H1 (cell line): ENCODE data around the gene WASF3. TPM values are rescaled to one million over a fixed set of nuclear protein-coding genes. Genes with fewer than 3 reads are reported as not detected.

ENCODE experiments used
- CTCF ChIA-PET: fragments of 300-600 bp; sonication (Branson Sonifier 250); formaldehyde crosslinking; loops from one replicate; lab custom pipeline; 2021; ENCODE audit not compliant: partially characterized antibody; lab: Charles Lee
- POLR2A ChIA-PET: fragments of 300-600 bp; sonication (Branson Sonifier 250); formaldehyde crosslinking; loops from one replicate; lab custom pipeline; 2021; ENCODE audit warnings: inconsistent platforms; ENCODE audit not compliant: partially characterized antibody; lab: Charles Lee
- DNase-seq, 2 experiments: peaks; one replicate each; pipeline versions ENCODE4 v3.0.0 to v3.0.0-alpha.2; 2010 to 2022; ENCODE audit warnings: low spot score in 2 of 2, low read depth in 1 of 2, mixed read lengths in 1 of 2
- FAIRE-seq: peaks from 2 replicates; lab custom pipeline; 2011; peaks lifted over from hg19 to GRCh38; lab: Jason Lieb, UNC
- H2AFZ ChIP-seq: 2 replicates; pipeline ENCODE4 v1.8.1; 2012; ENCODE audit warnings: low read length, inconsistent platforms
- H2AK5ac ChIP-seq: 2 replicates; pipeline ENCODE4 v1.6.1; 2013; ENCODE audit warnings: low read depth, low read length
- H2BK120ac ChIP-seq: replicated peaks from 2 replicates; pipeline ENCODE3; 2013; ENCODE audit warnings: low read depth, low read length, inconsistent platforms
- H2BK12ac ChIP-seq: 2 replicates; pipeline ENCODE4 v1.6.1; 2013; ENCODE audit warnings: low read depth, low read length
- H2BK15ac ChIP-seq: 2 replicates; pipeline ENCODE4 v1.6.1; 2013; ENCODE audit warnings: low read length
- H2BK20ac ChIP-seq: 2 replicates; pipeline ENCODE4 v1.6.1; 2013; ENCODE audit warnings: low read length
- H2BK5ac ChIP-seq: 2 replicates; pipeline ENCODE4 v1.6.1; 2013; ENCODE audit warnings: low read depth, low read length
- H3K14ac ChIP-seq: 2 replicates; pipeline ENCODE4 v1.6.1; 2013; ENCODE audit warnings: inconsistent platforms; ENCODE audit not compliant: insufficient read length
- H3K18ac ChIP-seq: 2 replicates; pipeline ENCODE4 v1.6.1; 2013; ENCODE audit warnings: low read length; ENCODE audit errors: extremely low read depth
- H3K23ac ChIP-seq: 2 replicates; pipeline ENCODE4 v1.6.1; 2013; ENCODE audit warnings: inconsistent platforms; ENCODE audit not compliant: insufficient read length
- H3K23me2 ChIP-seq: 2 replicates; pipeline ENCODE4 v1.6.1; 2013; ENCODE audit warnings: low read depth, low read length
- H3K27ac ChIP-seq: 2 replicates; pipeline ENCODE4 v1.6.1; 2011; ENCODE audit warnings: low read depth, low read length, inconsistent platforms
- H3K27me3 ChIP-seq, 4 experiments: replicated peaks in 1 of 4; 1 replicate in 1 of 4; 2 replicates in 3 of 4; pipeline versions ENCODE4 v1.6.1 to v1.8.1; 2011 to 2013; ENCODE audit warnings: low read length in 3 of 4, mild to moderate bottlenecking in 3 of 4, inconsistent platforms in 2 of 4, mixed read lengths in 2 of 4, moderate library complexity in 1 of 4; ENCODE audit not compliant: control insufficient read depth in 3 of 4, insufficient read depth in 3 of 4; ENCODE audit errors: extremely low read depth in 1 of 4
- H3K36me3 ChIP-seq, 4 experiments: 2 replicates each; pipeline versions ENCODE4 v1.6.1 to v1.8.1; 2011 to 2013; ENCODE audit warnings: mild to moderate bottlenecking in 4 of 4, low read length in 3 of 4, moderate library complexity in 2 of 4, control low read depth in 1 of 4, inconsistent platforms in 1 of 4; ENCODE audit not compliant: insufficient read depth in 4 of 4, control insufficient read depth in 2 of 4
- H3K4ac ChIP-seq: replicated peaks from 2 replicates; pipeline ENCODE3; 2013; ENCODE audit warnings: low read length, low read depth, mixed read lengths, inconsistent platforms; ENCODE audit not compliant: insufficient read length
- H3K4me1 ChIP-seq, 4 experiments: replicated peaks in 1 of 4; 1 replicate in 1 of 4; 2 replicates in 3 of 4; pipeline versions ENCODE4 v1.6.1 to v1.8.1; 2011 to 2013; ENCODE audit warnings: low read length in 3 of 4, inconsistent platforms in 2 of 4, mixed read lengths in 1 of 4; ENCODE audit not compliant: insufficient read depth in 4 of 4, control insufficient read depth in 3 of 4
- H3K4me2 ChIP-seq, 2 experiments: 2 replicates each; pipeline versions ENCODE4 v1.6.1 to v1.8.1; 2011 to 2013; ENCODE audit warnings: low read depth in 2 of 2, low read length in 2 of 2, control low read depth in 1 of 2, inconsistent platforms in 1 of 2, mild to moderate bottlenecking in 1 of 2; ENCODE audit not compliant: insufficient read depth in 1 of 2
- H3K4me3 ChIP-seq, 4 experiments: fragments of 200-600, 300-600 bp in 1 of 4; sonication (generic), shearing (Covaris generic), sonication (Bioruptor Twin) in 1 of 4; 2 replicates each; pipeline versions ENCODE4 v1.5.1 to v1.8.1; 2011 to 2016; ENCODE audit warnings: low read length in 4 of 4, low read depth in 3 of 4, control low read depth in 2 of 4, inconsistent platforms in 2 of 4, mild to moderate bottlenecking in 2 of 4, mixed read lengths in 1 of 4, moderate library complexity in 1 of 4; ENCODE audit not compliant: insufficient read depth in 2 of 4; ENCODE audit errors: extremely low read depth in 1 of 4
- H3K56ac ChIP-seq: replicated peaks from 2 replicates; pipeline ENCODE3; 2013; ENCODE audit warnings: low read depth, mild to moderate bottlenecking, mixed read lengths, low read length, inconsistent platforms; ENCODE audit not compliant: insufficient read length
- H3K79me1 ChIP-seq: 2 replicates; pipeline ENCODE4 v1.6.1; 2013; ENCODE audit warnings: low read depth, low read length, control low read depth
- H3K79me2 ChIP-seq, 2 experiments: 2 replicates each; pipeline versions ENCODE4 v1.6.1 to v1.8.1; 2012 to 2013; ENCODE audit warnings: low read length in 2 of 2, mild to moderate bottlenecking in 2 of 2, inconsistent platforms in 1 of 2; ENCODE audit not compliant: insufficient read depth in 2 of 2, control insufficient read depth in 1 of 2
- H3K9ac ChIP-seq, 4 experiments: replicated peaks in 1 of 4; 1 replicate in 1 of 4; 2 replicates in 3 of 4; pipeline versions ENCODE4 v1.6.1 to v1.8.1; 2011 to 2013; ENCODE audit warnings: low read depth in 3 of 4, low read length in 3 of 4, control low read depth in 2 of 4, mild to moderate bottlenecking in 2 of 4, moderate library complexity in 2 of 4, inconsistent platforms in 1 of 4; ENCODE audit errors: extremely low read depth in 1 of 4
- H3K9me3 ChIP-seq, 2 experiments: 2 replicates each; pipeline versions ENCODE4 v1.6.1 to v1.8.1; 2012 to 2013; ENCODE audit warnings: mild to moderate bottlenecking in 2 of 2, moderate library complexity in 2 of 2, control low read depth in 1 of 2, inconsistent platforms in 1 of 2, low read depth in 1 of 2, low read length in 1 of 2, mixed read lengths in 1 of 2; ENCODE audit not compliant: insufficient read depth in 2 of 2
- H4K20me1 ChIP-seq, 2 experiments: replicated peaks in 1 of 2; 2 replicates each; pipeline versions ENCODE3 to v1.8.1; 2011 to 2013; ENCODE audit warnings: inconsistent platforms in 2 of 2, low read length in 2 of 2, mild to moderate bottlenecking in 1 of 2; ENCODE audit not compliant: insufficient read depth in 2 of 2, control insufficient read depth in 1 of 2
- H4K5ac ChIP-seq: 2 replicates; pipeline ENCODE4 v1.6.1; 2013; ENCODE audit warnings: low read length, low read depth, mixed read lengths, inconsistent platforms; ENCODE audit not compliant: insufficient read length
- H4K8ac ChIP-seq: 2 replicates; pipeline ENCODE4 v1.8.0; 2013; ENCODE audit warnings: mild to moderate bottlenecking, moderate library complexity, low read length, inconsistent platforms; ENCODE audit not compliant: insufficient read depth; ENCODE audit errors: extremely low read depth
- H4K91ac ChIP-seq: replicated peaks from 2 replicates; pipeline ENCODE3; 2013; ENCODE audit warnings: low read length, mixed read lengths, inconsistent platforms; ENCODE audit not compliant: insufficient read length
- CBX5 ChIP-seq: fragments of 300-800, 300-1000 bp; sonication (generic); IDR thresholded peaks from 2 replicates; pipeline ENCODE4 v1.7.1; 2016; ENCODE audit warnings: antibody characterized with exemption, low read length, low read depth
- CEBPB ChIP-seq: IDR thresholded peaks from 2 replicates; pipeline ENCODE4 v1.6.1; 2012; ENCODE audit warnings: low read depth, low read length
- HDAC6 ChIP-seq: IDR thresholded peaks from one replicate; pipeline ENCODE4 v1.7.1; 2012; ENCODE audit warnings: low read depth, mild to moderate bottlenecking, inconsistent platforms, low read length, moderate library complexity
- MAX ChIP-seq: IDR thresholded peaks from 2 replicates; pipeline ENCODE4 v1.6.1; 2012; ENCODE audit warnings: inconsistent platforms
- NRF1 ChIP-seq: IDR thresholded peaks from 2 replicates; pipeline ENCODE4 v1.6.1; 2011; ENCODE audit warnings: mild to moderate bottlenecking, low read depth, low read length, improper control_type of control experiment
- SIN3A ChIP-seq, 2 experiments: IDR thresholded peaks in 1 of 2; conservative IDR thresholded peaks in 1 of 2; 2 replicates each; pipeline ENCODE4 v1.6.1; 2011 to 2012; ENCODE audit warnings: low read length in 2 of 2, improper control_type of control experiment in 1 of 2, low read depth in 1 of 2, mild to moderate bottlenecking in 1 of 2
- SIRT6 ChIP-seq: IDR thresholded peaks from one replicate; pipeline ENCODE4 v1.7.1; 2012; ENCODE audit warnings: low read length, inconsistent platforms
- SP4 ChIP-seq: IDR thresholded peaks from 2 replicates; pipeline ENCODE4 v1.6.1; 2012; ENCODE audit warnings: low read length, inconsistent platforms
- USF2 ChIP-seq: IDR thresholded peaks from 2 replicates; pipeline ENCODE4 v1.6.1; 2011; ENCODE audit warnings: low read length, improper control_type of control experiment
- WGBS, 2 experiments: shearing (Covaris generic) in 1 of 2; methylation state at CpG; one replicate each; pipeline versions ENCODE4 v1.1.6 to v1.1.7; 2013 to 2015; ENCODE audit warnings: low lambda C conversion rate in 2 of 2, mixed read lengths in 2 of 2, inconsistent platforms in 1 of 2, low coverage in 1 of 2, missing lambda C conversion rate in 1 of 2; ENCODE audit not compliant: insufficient replicate concordance in 2 of 2, insufficient coverage in 1 of 2, insufficient read length in 1 of 2; ENCODE audit errors: extremely low coverage in 1 of 2, missing lambda C conversion rate in 1 of 2; 5-methylcytosine and 5-hydroxymethylcytosine counted together
- polyA plus RNA-seq, 7 experiments: library from polyadenylated mRNA; depleted of rRNA in 3 of 7; stranded (reverse) in 5 of 7; unstranded in 2 of 7; fragments of >200 nt in 5 of 7; fragments of 200-250 nt in 2 of 7; gene quantifications; 1 replicate in 5 of 7; 2 replicates in 1 of 7; 4 replicates in 1 of 7; pipeline versions ENCODE4 v1.2.1 to v1.2.3, GENCODE V29; 2011 to 2013; ENCODE audit warnings: missing spikeins in 2 of 7, mixed read lengths in 2 of 7
- total RNA-seq: library from RNA; stranded (reverse); fragmentation: NEBNext Ultra II Directional; extraction: Animal tissue kit (Norgen Biotek cat#: 25700); gene quantifications from 2 replicates; pipeline ENCODE4 v1.2.1, GENCODE V29; 2021
- TF ChIP-seq, protein P1 (sequence below): IDR thresholded peaks from 2 replicates; pipeline ENCODE4 v1.6.1; 2012; ENCODE audit warnings: inconsistent platforms

WASF3 gene
- total and polyA plus RNA-seq, 2 of the 8 experiments (the other 6 are each of a cell fraction or from before 2014, with no cell fraction given): 18.7 to 39.8 TPM

DNA sequence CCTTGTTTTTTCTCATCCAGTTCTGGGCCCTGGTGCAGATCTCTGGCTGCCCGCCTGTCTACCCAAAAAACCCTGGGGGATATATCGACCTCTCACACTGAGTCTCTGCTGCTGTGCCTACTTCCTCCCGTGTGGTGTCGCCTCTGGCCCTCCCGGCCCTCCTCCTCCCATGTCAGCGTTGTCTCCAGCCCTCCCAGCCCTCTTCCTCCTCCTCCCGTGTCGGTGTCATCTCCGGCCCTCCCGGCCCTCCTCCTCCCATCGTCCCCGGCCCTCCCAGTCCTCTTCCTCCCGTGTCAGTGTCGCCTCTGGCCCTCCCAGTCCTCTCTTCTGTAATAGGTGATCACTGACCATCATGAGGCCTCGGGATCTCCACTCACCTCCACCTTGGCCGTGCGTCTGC is 121.3 kb downstream of the WASF3 start:
- Histone ChIP-seq H2AFZ (no peak overlapping the region), H3K56ac (no peak overlapping the region), H2BK12ac (0 out of 2 replicates have a peak overlapping the region, but pooled peaks have one; percentile 50), H3K36me3 (peaks cover 9 to 15% (median 11%) of the 10 kb centered on the region in 4 experiments; a peak in 5 of 8 replicates), H3K18ac (no peak overlapping the region; the same call in none of the 2 replicates), H3K4me2 (no peak overlapping the region), H3K4ac (no peak overlapping the region), H3K4me1 (peaks cover 0 to 5% (median 2%) of the 10 kb centered on the region in 4 experiments; a peak in 3 of 7 replicates), H3K9me3 (no peaks in the 10 kb centered on the region), H3K79me2 (no peaks in the 10 kb centered on the region), H3K79me1 (no peaks in the 10 kb centered on the region), H2BK120ac (no peak overlapping the region), H4K5ac (no peak overlapping the region), H3K9ac (no peak overlapping the region), H2BK5ac (no peak overlapping the region), H3K4me3 (no peak overlapping the region), H2AK5ac (no peak overlapping the region), H3K27me3 (no peaks in the 10 kb centered on the region), H3K23me2 (no peaks in the 10 kb centered on the region), H4K91ac (no peak overlapping the region), H4K20me1 (no peaks in the 10 kb centered on the region), H3K14ac (no peak overlapping the region), H3K23ac (no peak overlapping the region), H2BK15ac (no peak overlapping the region), H4K8ac (peak overlapping the region; percentile 93), H3K27ac (no peak overlapping the region), H2BK20ac (no peak overlapping the region)
- CTCF ChIA-PET: interaction anchor here (1.9 kb wide), 1 partner anchor 20 kb away, joined by 12 read pairs; no protein-coding TSS in a partner anchor
- POLR2A ChIA-PET: interaction anchor here (1.4 kb wide), 1 partner anchor 20 kb away, joined by 3 read pairs; no protein-coding TSS in a partner anchor
- DNase-seq: no peak
- 80% methylated on average over 12 of the region's 17 CpGs; no CpG with 5 or more reads in 1 of the 2 experiments for WGBS, 2 experiments
- FAIRE-seq: no peak
- TF ChIP-seq, protein P1, sequence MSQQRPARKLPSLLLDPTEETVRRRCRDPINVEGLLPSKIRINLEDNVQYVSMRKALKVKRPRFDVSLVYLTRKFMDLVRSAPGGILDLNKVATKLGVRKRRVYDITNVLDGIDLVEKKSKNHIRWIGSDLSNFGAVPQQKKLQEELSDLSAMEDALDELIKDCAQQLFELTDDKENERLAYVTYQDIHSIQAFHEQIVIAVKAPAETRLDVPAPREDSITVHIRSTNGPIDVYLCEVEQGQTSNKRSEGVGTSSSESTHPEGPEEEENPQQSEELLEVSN: no peak
- TF ChIP-seq CBX5: no peak
- no peak for TF ChIP-seq SP4
- TF ChIP-seq HDAC6: no peak
- TF ChIP-seq SIRT6: no peak
- TF ChIP-seq MAX: no peak
- no peak for TF ChIP-seq SIN3A (conservative IDR thresholded peaks at IDR 0.05 in 1 of 2, IDR thresholded peaks at IDR 0.05 in 1 of 2; ENCODE audit: low read depth in 1 of 2, low read length in 2 of 2)
- TF ChIP-seq USF2: no peak
- no peak for TF ChIP-seq NRF1
- no peak for TF ChIP-seq CEBPB
